ENCODE results near the gene ABCA2. TPM values are rescaled to one million over a fixed set of nuclear protein-coding genes. Genes with fewer than 3 reads are reported as not detected.

ABCA2 gene
- total RNA-seq, 1 experiment from 2014 or later = 19.2 TPM

DNA sequence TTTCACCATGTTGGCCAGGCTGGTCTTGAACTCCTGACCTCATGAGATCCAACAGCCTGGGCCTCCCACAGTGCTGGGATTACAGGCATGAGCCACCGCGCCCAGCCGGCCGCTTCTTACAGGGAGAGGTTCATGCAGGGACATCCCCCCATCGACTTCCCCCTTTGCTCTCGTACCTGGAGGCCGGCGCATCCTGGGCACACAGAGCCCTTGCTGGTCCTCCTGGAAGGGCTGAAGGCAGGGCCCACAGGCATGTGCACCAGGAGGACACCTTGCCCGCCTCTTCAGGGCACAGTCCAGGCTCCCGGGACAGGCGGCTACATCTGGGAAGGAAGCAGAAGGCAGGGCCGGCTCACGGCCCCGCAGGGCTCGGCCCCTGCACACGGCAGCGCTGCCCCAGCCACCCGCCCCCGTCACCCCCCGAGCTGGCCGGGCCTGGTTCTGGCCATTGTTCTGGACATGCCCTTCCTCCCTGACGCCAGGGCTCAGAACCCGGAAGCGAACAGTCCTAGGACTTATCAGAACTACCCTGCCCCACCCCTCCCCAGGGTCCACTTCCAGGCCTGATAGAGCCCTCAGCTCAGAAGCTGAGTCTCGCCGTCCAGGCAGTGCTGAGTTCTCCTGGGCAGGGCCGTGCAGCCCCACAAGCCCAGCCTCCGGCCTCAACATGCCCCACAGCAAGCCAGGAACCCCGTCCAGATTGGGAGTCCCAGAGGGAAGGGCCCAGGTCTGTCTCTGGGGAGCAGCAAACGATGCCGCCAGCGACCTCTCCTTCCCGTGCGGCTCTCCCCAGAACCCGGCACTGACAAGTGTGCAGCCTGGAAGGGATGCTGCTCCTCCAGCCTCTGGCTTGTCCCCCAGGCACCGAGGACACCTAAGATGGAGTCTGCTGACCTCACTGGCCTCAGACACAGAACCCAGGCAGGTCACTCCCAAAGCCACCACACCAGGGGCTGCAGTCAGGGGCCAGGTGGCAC is 15.0 kb upstream of the ABCA2 start:
- CTCF ChIA-PET = interaction anchor here (0.6 to 3.9 kb wide), 5 partner anchors 8 to 114 kb away, joined by 4 to 41 read pairs (median 13); no protein-coding TSS in a partner anchor
- POLR2A ChIA-PET = interaction anchor here (0.7 kb wide), 1 partner anchor 158 kb away, joined by 4 read pairs; the partner anchor contains the start of gene TPRN
- ATAC-seq = no peak
- H3K27ac Mint-ChIP-seq = no peak overlapping the region
- peaks cover 6% of the 10 kb centered on the region for H3K4me1 Mint-ChIP-seq
- H3K36me3 Mint-ChIP-seq = peaks cover 5% of the 10 kb centered on the region; the same call in 1 of the 2 replicates
- peaks cover 24% of the 10 kb centered on the region for H3K27me3 Mint-ChIP-seq (ENCODE audit: low read depth)
- TF ChIP-seq GTF2I (CRISPR knock-in tag; conservative IDR thresholded peaks at IDR 0.05) (no peak), ZNF423 (CRISPR knock-in tag; IDR thresholded peaks at IDR 0.05) (no peak)
- TF ChIP-seq, protein P1, sequence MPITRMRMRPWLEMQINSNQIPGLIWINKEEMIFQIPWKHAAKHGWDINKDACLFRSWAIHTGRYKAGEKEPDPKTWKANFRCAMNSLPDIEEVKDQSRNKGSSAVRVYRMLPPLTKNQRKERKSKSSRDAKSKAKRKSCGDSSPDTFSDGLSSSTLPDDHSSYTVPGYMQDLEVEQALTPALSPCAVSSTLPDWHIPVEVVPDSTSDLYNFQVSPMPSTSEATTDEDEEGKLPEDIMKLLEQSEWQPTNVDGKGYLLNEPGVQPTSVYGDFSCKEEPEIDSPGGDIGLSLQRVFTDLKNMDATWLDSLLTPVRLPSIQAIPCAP (CRISPR knock-in tag; IDR thresholded peaks at IDR 0.05) = no peak
- TF ChIP-seq, protein P2, sequence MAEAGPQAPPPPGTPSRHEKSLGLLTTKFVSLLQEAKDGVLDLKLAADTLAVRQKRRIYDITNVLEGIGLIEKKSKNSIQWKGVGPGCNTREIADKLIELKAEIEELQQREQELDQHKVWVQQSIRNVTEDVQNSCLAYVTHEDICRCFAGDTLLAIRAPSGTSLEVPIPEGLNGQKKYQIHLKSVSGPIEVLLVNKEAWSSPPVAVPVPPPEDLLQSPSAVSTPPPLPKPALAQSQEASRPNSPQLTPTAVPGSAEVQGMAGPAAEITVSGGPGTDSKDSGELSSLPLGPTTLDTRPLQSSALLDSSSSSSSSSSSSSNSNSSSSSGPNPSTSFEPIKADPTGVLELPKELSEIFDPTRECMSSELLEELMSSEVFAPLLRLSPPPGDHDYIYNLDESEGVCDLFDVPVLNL (CRISPR knock-in tag; IDR thresholded peaks at IDR 0.05; ENCODE audit: borderline replicate concordance, low read depth) = no peak
- TF ChIP-seq, protein P3, sequence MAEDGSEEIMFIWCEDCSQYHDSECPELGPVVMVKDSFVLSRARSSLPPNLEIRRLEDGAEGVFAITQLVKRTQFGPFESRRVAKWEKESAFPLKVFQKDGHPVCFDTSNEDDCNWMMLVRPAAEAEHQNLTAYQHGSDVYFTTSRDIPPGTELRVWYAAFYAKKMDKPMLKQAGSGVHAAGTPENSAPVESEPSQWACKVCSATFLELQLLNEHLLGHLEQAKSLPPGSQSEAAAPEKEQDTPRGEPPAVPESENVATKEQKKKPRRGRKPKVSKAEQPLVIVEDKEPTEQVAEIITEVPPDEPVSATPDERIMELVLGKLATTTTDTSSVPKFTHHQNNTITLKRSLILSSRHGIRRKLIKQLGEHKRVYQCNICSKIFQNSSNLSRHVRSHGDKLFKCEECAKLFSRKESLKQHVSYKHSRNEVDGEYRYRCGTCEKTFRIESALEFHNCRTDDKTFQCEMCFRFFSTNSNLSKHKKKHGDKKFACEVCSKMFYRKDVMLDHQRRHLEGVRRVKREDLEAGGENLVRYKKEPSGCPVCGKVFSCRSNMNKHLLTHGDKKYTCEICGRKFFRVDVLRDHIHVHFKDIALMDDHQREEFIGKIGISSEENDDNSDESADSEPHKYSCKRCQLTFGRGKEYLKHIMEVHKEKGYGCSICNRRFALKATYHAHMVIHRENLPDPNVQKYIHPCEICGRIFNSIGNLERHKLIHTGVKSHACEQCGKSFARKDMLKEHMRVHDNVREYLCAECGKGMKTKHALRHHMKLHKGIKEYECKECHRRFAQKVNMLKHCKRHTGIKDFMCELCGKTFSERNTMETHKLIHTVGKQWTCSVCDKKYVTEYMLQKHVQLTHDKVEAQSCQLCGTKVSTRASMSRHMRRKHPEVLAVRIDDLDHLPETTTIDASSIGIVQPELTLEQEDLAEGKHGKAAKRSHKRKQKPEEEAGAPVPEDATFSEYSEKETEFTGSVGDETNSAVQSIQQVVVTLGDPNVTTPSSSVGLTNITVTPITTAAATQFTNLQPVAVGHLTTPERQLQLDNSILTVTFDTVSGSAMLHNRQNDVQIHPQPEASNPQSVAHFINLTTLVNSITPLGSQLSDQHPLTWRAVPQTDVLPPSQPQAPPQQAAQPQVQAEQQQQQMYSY (CRISPR knock-in tag; IDR thresholded peaks at IDR 0.05) = peak; percentile 86
- TF ChIP-seq, protein P4, sequence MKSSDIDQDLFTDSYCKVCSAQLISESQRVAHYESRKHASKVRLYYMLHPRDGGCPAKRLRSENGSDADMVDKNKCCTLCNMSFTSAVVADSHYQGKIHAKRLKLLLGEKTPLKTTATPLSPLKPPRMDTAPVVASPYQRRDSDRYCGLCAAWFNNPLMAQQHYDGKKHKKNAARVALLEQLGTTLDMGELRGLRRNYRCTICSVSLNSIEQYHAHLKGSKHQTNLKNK (CRISPR knock-in tag; IDR thresholded peaks at IDR 0.05) = no peak
- DNase-seq (ENCODE audit: low spot score) = no peak
- no peak overlapping the region for H3K4me3 Mint-ChIP-seq
- H3K9me3 Mint-ChIP-seq = no peaks in the 10 kb centered on the region

DNA sequence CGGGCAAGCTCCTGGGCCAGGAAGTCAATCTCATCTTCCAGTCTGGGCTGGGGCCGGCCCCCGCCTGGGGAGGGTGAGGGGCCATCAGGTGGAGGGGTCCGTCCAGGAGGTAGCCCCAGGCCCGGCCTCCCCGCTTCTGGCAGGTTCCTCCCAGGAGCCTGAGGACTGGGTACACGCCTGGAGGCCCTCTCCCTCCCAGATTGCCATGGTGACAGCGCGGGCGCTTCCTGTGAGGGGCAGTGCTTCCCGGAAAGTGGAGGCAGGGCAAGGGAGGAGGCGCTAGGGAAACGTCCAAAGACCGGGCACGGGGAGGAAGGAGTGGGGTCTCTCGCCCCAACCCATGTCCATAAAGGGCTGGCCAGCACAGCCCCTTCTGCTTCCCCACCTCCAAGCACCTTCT is 13.1 kb upstream of the ABCA2 start:
- ATAC-seq (no peak), DNase-seq (ENCODE audit: low spot score) (no peak)
- Mint-ChIP-seq H3K27me3 (ENCODE audit: low read depth) (peaks cover 9% of the 10 kb centered on the region), H3K27ac (no peak overlapping the region), H3K4me3 (no peak overlapping the region), H3K4me1 (peaks cover 6% of the 10 kb centered on the region), H3K9me3 (no peaks in the 10 kb centered on the region), H3K36me3 (peaks cover 5% of the 10 kb centered on the region; the same call in 1 of the 2 replicates)
- ChIA-PET POLR2A (no interaction called here), CTCF (interaction anchor here (4.6 kb wide), 1 partner anchor 12 kb away, joined by 23 read pairs; no protein-coding TSS in a partner anchor)
- TF ChIP-seq, protein P5, sequence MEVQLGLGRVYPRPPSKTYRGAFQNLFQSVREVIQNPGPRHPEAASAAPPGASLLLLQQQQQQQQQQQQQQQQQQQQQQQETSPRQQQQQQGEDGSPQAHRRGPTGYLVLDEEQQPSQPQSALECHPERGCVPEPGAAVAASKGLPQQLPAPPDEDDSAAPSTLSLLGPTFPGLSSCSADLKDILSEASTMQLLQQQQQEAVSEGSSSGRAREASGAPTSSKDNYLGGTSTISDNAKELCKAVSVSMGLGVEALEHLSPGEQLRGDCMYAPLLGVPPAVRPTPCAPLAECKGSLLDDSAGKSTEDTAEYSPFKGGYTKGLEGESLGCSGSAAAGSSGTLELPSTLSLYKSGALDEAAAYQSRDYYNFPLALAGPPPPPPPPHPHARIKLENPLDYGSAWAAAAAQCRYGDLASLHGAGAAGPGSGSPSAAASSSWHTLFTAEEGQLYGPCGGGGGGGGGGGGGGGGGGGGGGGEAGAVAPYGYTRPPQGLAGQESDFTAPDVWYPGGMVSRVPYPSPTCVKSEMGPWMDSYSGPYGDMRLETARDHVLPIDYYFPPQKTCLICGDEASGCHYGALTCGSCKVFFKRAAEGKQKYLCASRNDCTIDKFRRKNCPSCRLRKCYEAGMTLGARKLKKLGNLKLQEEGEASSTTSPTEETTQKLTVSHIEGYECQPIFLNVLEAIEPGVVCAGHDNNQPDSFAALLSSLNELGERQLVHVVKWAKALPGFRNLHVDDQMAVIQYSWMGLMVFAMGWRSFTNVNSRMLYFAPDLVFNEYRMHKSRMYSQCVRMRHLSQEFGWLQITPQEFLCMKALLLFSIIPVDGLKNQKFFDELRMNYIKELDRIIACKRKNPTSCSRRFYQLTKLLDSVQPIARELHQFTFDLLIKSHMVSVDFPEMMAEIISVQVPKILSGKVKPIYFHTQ (CRISPR knock-in tag; IDR thresholded peaks at IDR 0.05) = no peak
- TF ChIP-seq RORB (CRISPR knock-in tag; IDR thresholded peaks at IDR 0.05) (no peak), MYBL2 (CRISPR knock-in tag; IDR thresholded peaks at IDR 0.05) (no peak), ZNF671 (CRISPR knock-in tag; IDR thresholded peaks at IDR 0.05) (no peak), FOXP1 (CRISPR knock-in tag; IDR thresholded peaks at IDR 0.05; ENCODE audit: borderline replicate concordance) (no peak), ZNF232 (CRISPR knock-in tag; IDR thresholded peaks at IDR 0.05) (no peak), GTF2I (CRISPR knock-in tag; conservative IDR thresholded peaks at IDR 0.05) (no peak), ZNF416 (CRISPR knock-in tag; IDR thresholded peaks at IDR 0.05) (no peak), NFATC4 (CRISPR knock-in tag; IDR thresholded peaks at IDR 0.05) (no peak)
- TF ChIP-seq, protein P6, sequence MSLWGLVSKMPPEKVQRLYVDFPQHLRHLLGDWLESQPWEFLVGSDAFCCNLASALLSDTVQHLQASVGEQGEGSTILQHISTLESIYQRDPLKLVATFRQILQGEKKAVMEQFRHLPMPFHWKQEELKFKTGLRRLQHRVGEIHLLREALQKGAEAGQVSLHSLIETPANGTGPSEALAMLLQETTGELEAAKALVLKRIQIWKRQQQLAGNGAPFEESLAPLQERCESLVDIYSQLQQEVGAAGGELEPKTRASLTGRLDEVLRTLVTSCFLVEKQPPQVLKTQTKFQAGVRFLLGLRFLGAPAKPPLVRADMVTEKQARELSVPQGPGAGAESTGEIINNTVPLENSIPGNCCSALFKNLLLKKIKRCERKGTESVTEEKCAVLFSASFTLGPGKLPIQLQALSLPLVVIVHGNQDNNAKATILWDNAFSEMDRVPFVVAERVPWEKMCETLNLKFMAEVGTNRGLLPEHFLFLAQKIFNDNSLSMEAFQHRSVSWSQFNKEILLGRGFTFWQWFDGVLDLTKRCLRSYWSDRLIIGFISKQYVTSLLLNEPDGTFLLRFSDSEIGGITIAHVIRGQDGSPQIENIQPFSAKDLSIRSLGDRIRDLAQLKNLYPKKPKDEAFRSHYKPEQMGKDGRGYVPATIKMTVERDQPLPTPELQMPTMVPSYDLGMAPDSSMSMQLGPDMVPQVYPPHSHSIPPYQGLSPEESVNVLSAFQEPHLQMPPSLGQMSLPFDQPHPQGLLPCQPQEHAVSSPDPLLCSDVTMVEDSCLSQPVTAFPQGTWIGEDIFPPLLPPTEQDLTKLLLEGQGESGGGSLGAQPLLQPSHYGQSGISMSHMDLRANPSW (CRISPR knock-in tag; conservative IDR thresholded peaks at IDR 0.05; ENCODE audit: low read depth) = no peak
